RWPE2 (cell line): ENCODE results near the gene MYBPC3.

Source experiments
- ATAC-seq: fragments of 200-7000 bp; cut with Tn5 transposase; 3 replicates; pipeline ENCODE4 v1.9.1; 2021; ENCODE audit warnings: low read depth
- DNase-seq: peaks from one replicate; pipeline ENCODE4 v3.0.0-alpha.2; 2020; ENCODE audit warnings: low spot score
- H3K27ac ChIP-seq: fragments of 450-650 bp; 2 replicates; pipeline ENCODE4 v1.5.1; 2017; ENCODE audit warnings: mild to moderate bottlenecking; ENCODE audit not compliant: poor library complexity, severe bottlenecking
- H3K27me3 ChIP-seq: fragments of 250-450 bp; sonication (Bioruptor Pico); 2 replicates; pipeline ENCODE4 v1.5.1; 2021; ENCODE audit warnings: mild to moderate bottlenecking, moderate library complexity; ENCODE audit not compliant: insufficient read depth, poor library complexity, severe bottlenecking
- H3K36me3 ChIP-seq: fragments of 250-450 bp; sonication (Bioruptor Pico); 2 replicates; pipeline ENCODE4 v1.5.1; 2020; ENCODE audit warnings: low read depth, mild to moderate bottlenecking, moderate library complexity
- H3K4me1 ChIP-seq: fragments of 250-450 bp; sonication (Bioruptor Pico); 2 replicates; pipeline ENCODE4 v1.5.1; 2021; ENCODE audit warnings: mild to moderate bottlenecking, moderate library complexity; ENCODE audit not compliant: insufficient read depth, poor library complexity, severe bottlenecking
- H3K4me3 ChIP-seq: fragments of 250-450 bp; sonication (Bioruptor Pico); 2 replicates; pipeline ENCODE4 v1.5.1; 2021; ENCODE audit warnings: mild to moderate bottlenecking, moderate library complexity; ENCODE audit not compliant: severe bottlenecking
- H3K9me3 ChIP-seq: fragments of 250-450 bp; sonication (Bioruptor Pico); 2 replicates; pipeline ENCODE4 v1.5.1; 2021; ENCODE audit warnings: mild to moderate bottlenecking, moderate library complexity; ENCODE audit not compliant: severe bottlenecking
- TF ChIP-seq, protein P1 (sequence below): fragments of 450-650 bp; IDR thresholded peaks from one replicate; pipeline ENCODE4 v1.5.1; 2017; ENCODE audit warnings: mild to moderate bottlenecking, moderate library complexity; ENCODE audit not compliant: poor library complexity, severe bottlenecking

MYBPC3 gene

DNA sequence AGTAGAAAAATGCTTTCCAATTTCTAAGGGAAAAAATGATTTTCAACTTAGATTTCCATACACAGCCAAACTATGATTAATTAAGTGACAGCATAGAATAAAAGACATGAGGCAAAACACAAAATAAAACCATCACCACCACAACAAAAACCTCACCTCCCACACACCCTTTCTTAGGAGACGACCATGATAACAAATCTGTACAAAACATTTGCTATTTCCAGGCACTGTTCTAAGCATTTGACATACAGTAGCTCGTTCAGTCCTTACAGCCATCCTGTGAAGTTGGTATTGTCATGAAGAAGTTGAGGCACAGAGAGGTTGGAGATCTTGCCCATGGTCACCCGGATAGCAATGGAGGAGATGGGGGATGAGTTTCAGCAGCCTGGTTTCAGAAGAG, 17.2 kb upstream of the MYBPC3 start:
- Histone ChIP-seq H3K27ac (no peak overlapping the region), H3K27me3 (no peaks in the 10 kb centered on the region), H3K4me3 (no peak overlapping the region), H3K9me3 (no peaks in the 10 kb centered on the region), H3K4me1 (no peaks in the 10 kb centered on the region), H3K36me3 (no peaks in the 10 kb centered on the region)
- TF ChIP-seq, protein P1, sequence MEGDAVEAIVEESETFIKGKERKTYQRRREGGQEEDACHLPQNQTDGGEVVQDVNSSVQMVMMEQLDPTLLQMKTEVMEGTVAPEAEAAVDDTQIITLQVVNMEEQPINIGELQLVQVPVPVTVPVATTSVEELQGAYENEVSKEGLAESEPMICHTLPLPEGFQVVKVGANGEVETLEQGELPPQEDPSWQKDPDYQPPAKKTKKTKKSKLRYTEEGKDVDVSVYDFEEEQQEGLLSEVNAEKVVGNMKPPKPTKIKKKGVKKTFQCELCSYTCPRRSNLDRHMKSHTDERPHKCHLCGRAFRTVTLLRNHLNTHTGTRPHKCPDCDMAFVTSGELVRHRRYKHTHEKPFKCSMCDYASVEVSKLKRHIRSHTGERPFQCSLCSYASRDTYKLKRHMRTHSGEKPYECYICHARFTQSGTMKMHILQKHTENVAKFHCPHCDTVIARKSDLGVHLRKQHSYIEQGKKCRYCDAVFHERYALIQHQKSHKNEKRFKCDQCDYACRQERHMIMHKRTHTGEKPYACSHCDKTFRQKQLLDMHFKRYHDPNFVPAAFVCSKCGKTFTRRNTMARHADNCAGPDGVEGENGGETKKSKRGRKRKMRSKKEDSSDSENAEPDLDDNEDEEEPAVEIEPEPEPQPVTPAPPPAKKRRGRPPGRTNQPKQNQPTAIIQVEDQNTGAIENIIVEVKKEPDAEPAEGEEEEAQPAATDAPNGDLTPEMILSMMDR, result no peak
- no peak for DNase-seq
- no peak for ATAC-seq

GRCh38 chr11:47366020-47366490, 13.6 kb upstream of the MYBPC3 start:
- Histone ChIP-seq H3K4me3 (no peak overlapping the region), H3K9me3 (no peaks in the 10 kb centered on the region), H3K27me3 (no peaks in the 10 kb centered on the region), H3K27ac (no peak overlapping the region), H3K36me3 (no peaks in the 10 kb centered on the region), H3K4me1 (no peaks in the 10 kb centered on the region)
- ATAC-seq (no peak), DNase-seq (no peak)
- TF ChIP-seq, protein P1, result no peak

GRCh38 chr11:47361419-47361818, 8.9 kb upstream of the MYBPC3 start:
- Histone ChIP-seq H3K36me3 (no peaks in the 10 kb centered on the region), H3K27me3 (no peaks in the 10 kb centered on the region), H3K4me3 (no peak overlapping the region), H3K27ac (no peak overlapping the region), H3K4me1 (no peaks in the 10 kb centered on the region), H3K9me3 (no peaks in the 10 kb centered on the region)
- DNase-seq (no peak), ATAC-seq (no peak)
- TF ChIP-seq, protein P1, result no peak

DNA sequence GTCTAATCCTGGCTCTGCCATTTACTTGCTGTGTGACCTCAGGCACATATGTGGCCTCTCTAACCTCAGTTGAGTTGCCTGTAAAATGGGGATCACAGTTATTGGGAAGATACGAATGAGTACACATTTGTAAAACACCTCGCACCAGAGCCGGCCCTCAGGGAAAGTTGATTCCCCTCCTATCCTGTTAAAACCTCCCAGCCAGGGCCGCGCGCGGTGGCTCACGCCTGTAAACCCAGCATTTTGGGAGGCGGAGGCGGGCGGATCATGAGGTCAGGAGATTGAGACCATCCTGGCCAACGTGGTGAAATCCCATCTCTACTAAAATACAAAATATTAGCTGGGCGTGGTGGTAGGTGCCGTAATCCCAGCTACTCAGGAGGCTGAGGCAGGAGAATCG, 7.8 kb upstream of the MYBPC3 start:
- Histone ChIP-seq H3K9me3 (no peaks in the 10 kb centered on the region), H3K36me3 (no peaks in the 10 kb centered on the region), H3K27me3 (no peaks in the 10 kb centered on the region), H3K4me3 (no peak overlapping the region), H3K4me1 (no peaks in the 10 kb centered on the region), H3K27ac (no peak overlapping the region)
- ATAC-seq (no peak), DNase-seq (no peak)
- TF ChIP-seq, protein P1, result no peak

DNA sequence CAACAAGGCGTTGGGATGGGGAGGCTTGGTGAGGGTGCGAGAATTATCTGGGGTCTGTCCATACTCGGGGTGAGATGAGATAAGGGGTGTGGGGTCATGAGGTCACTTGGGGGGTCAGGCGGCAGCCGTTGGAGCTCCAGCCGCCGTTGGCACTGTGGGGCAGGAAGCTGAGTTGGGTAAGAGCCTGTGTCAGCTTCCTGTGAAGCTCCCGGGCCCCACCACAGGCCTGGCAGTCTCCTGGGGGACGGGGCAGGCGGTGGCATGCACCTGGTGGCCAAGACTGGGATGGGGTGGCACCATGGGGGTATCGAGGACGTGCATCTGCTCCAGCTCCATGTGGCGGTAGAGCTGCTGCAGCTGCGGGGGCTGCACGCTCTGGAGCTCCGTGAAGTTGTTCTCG, 7.1 kb upstream of the MYBPC3 start:
- TF ChIP-seq, protein P1, result no peak
- no peaks in the 10 kb centered on the region for H3K27me3 ChIP-seq
- H3K4me3 ChIP-seq, result no peak overlapping the region
- H3K27ac ChIP-seq, result no peak overlapping the region
- no peaks in the 10 kb centered on the region for H3K9me3 ChIP-seq
- H3K36me3 ChIP-seq, result no peaks in the 10 kb centered on the region
- H3K4me1 ChIP-seq, result no peaks in the 10 kb centered on the region
- 0 out of 3 replicates have a peak, but pooled peaks have one; percentile 23 for ATAC-seq
- no peak for DNase-seq
